Measurements from ENCODE around the gene MEF2D.

GRCh38 chr1:156532374-156532773 lies 31.8 kb upstream of the MEF2D start:
- TF ChIP-seq, protein P1, sequence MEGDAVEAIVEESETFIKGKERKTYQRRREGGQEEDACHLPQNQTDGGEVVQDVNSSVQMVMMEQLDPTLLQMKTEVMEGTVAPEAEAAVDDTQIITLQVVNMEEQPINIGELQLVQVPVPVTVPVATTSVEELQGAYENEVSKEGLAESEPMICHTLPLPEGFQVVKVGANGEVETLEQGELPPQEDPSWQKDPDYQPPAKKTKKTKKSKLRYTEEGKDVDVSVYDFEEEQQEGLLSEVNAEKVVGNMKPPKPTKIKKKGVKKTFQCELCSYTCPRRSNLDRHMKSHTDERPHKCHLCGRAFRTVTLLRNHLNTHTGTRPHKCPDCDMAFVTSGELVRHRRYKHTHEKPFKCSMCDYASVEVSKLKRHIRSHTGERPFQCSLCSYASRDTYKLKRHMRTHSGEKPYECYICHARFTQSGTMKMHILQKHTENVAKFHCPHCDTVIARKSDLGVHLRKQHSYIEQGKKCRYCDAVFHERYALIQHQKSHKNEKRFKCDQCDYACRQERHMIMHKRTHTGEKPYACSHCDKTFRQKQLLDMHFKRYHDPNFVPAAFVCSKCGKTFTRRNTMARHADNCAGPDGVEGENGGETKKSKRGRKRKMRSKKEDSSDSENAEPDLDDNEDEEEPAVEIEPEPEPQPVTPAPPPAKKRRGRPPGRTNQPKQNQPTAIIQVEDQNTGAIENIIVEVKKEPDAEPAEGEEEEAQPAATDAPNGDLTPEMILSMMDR (tag by site-specific recombination; IDR thresholded peaks at IDR 0.05), result no peak
- TF ChIP-seq KLF16 (tag by site-specific recombination; IDR thresholded peaks at IDR 0.05), result no peak
- no peak for TF ChIP-seq ZNF19 (tag by site-specific recombination; IDR thresholded peaks at IDR 0.05; ENCODE audit: low read depth)
- no peak for TF ChIP-seq GLI4 (tag by site-specific recombination; IDR thresholded peaks at IDR 0.05)
- TF ChIP-seq ZNF274 (IDR thresholded peaks at IDR 0.05; ENCODE audit: low read length), result no peak
- no peak for TF ChIP-seq ZNF274 (tag by site-specific recombination; IDR thresholded peaks at IDR 0.05; ENCODE audit: borderline replicate concordance)
